ENCODE results near the gene MSI2. TPM values are rescaled to one million over a fixed set of nuclear protein-coding genes. Genes with fewer than 3 reads are reported as not detected.

MSI2 gene
- total RNA-seq, 6 experiments from 2014 or later = 12.0 to 22.6 (median 19.4) TPM

DNA sequence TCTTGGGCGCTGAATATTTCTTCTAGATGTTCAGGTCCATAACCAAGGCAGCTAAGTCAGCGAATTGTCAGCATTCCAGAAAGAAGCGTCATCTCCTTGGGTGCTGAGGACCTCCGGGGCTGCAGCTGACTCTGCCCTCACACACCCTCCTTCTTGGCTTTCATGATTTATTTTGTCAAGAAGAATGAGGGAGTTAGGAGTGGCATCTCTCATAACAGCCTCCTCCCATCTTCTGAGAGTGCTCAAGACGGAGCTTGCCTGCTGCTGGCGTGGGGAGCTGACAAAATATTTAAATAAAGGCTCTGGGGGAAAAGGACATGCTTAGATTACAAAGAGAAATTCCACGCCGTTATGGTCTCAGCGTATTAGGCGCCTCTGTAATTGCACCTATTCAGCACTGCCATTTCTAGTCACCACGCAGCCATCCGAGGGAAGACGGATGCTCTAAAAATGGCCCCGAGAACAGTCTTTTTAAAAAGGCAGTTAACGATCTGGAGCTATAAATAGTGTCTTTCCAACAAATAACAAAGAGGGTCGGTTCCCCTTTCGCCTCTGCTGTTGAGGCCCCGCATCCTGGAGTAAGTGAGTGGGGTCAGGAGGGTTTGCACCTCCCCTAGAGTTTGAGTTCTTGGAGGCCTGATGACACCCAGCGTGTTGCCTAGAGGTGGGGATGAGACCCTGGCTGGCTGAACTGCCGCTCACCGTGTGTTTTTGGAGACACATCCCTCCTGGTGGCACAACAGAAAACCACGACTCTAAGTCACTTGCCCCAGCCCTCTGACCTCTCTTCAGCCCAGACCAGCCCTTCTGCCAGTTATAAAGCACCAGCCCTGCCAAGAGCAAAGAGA lies 301.7 kb downstream of the MSI2 start:
- no peak overlapping the region for H3K4me3 ChIP-seq
- WGBS (ENCODE audit: insufficient coverage, low coverage, low lambda C conversion rate, missing lambda C conversion rate) = 67% methylated on average over 14 of the region's 22 CpGs
- H3K9me3 ChIP-seq = no peaks in the 10 kb centered on the region
- TF ChIP-seq POLR2A (IDR thresholded peaks at IDR 0.05) = no peak
- TF ChIP-seq, protein P1, sequence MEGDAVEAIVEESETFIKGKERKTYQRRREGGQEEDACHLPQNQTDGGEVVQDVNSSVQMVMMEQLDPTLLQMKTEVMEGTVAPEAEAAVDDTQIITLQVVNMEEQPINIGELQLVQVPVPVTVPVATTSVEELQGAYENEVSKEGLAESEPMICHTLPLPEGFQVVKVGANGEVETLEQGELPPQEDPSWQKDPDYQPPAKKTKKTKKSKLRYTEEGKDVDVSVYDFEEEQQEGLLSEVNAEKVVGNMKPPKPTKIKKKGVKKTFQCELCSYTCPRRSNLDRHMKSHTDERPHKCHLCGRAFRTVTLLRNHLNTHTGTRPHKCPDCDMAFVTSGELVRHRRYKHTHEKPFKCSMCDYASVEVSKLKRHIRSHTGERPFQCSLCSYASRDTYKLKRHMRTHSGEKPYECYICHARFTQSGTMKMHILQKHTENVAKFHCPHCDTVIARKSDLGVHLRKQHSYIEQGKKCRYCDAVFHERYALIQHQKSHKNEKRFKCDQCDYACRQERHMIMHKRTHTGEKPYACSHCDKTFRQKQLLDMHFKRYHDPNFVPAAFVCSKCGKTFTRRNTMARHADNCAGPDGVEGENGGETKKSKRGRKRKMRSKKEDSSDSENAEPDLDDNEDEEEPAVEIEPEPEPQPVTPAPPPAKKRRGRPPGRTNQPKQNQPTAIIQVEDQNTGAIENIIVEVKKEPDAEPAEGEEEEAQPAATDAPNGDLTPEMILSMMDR (IDR thresholded peaks at IDR 0.05) = no peak
- H3K27me3 ChIP-seq = no peaks in the 10 kb centered on the region
- ATAC-seq (no peak), DNase-seq (no peak)
- peaks cover 0 to 9% (median 0%) of the 10 kb centered on the region in 4 donors for H3K4me1 ChIP-seq
- no peaks in the 10 kb centered on the region for H3K36me3 ChIP-seq
- no peak overlapping the region for H3K27ac ChIP-seq
- intact Hi-C loops (cut with DNase I) = no loop called here

GRCh38 chr17:57559226-57559625 lies 302.9 kb downstream of the MSI2 start:
- intact Hi-C loops (cut with DNase I) = no loop called here
- Histone ChIP-seq H3K4me3 (no peak overlapping the region), H3K36me3 (no peaks in the 10 kb centered on the region), H3K27me3 (no peaks in the 10 kb centered on the region), H3K4me1 (peaks cover 0 to 9% (median 0%) of the 10 kb centered on the region in 4 donors), H3K27ac (no peak overlapping the region), H3K9me3 (no peaks in the 10 kb centered on the region)
- ATAC-seq (peak in 1 of 4 donors; percentile 12), DNase-seq (no peak)
- 83% methylated on average over 7 of the region's 7 CpGs for WGBS (ENCODE audit: insufficient coverage, low coverage, low lambda C conversion rate, missing lambda C conversion rate)
- TF ChIP-seq, protein P1 (IDR thresholded peaks at IDR 0.05) = no peak
- TF ChIP-seq POLR2A (IDR thresholded peaks at IDR 0.05) = no peak

GRCh38 chr17:57559634-57560318 lies 303.5 kb downstream of the MSI2 start:
- intact Hi-C loops (cut with DNase I) = no loop called here
- H3K9me3 ChIP-seq = no peaks in the 10 kb centered on the region
- peaks cover 0 to 9% (median 0%) of the 10 kb centered on the region in 4 donors for H3K4me1 ChIP-seq
- DNase-seq = no peak
- H3K36me3 ChIP-seq = no peaks in the 10 kb centered on the region
- no peak overlapping the region for H3K4me3 ChIP-seq
- 70% methylated on average over 6 of the region's 14 CpGs for WGBS (ENCODE audit: insufficient coverage, low coverage, low lambda C conversion rate, missing lambda C conversion rate)
- TF ChIP-seq, protein P1 (IDR thresholded peaks at IDR 0.05) = no peak
- no peak for TF ChIP-seq POLR2A (IDR thresholded peaks at IDR 0.05)
- ATAC-seq = no peak
- H3K27me3 ChIP-seq = no peaks in the 10 kb centered on the region
- H3K27ac ChIP-seq = no peak overlapping the region

DNA sequence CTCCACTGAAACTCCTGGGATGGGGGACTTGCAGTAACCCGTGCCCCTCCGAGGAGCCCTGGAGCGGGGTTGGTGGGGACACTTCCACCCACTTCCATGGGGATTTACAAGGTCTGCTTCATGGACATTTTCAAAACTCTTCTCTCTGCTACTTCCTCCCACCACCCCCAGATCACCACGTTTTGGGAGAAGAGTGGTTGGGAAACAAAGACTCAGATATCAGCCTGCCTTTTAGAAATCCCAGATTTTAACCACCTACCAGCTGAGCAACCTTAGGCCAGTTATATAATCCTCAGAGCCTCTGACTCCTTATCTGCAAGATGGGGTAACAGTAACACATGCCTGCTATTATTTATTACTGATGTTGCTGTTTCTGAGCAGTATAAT lies 304.0 kb downstream of the MSI2 start:
- Histone ChIP-seq H3K27me3 (no peaks in the 10 kb centered on the region), H3K9me3 (no peaks in the 10 kb centered on the region), H3K27ac (no peak overlapping the region), H3K4me1 (peaks cover 0 to 9% (median 0%) of the 10 kb centered on the region in 4 donors), H3K36me3 (no peaks in the 10 kb centered on the region), H3K4me3 (no peak overlapping the region)
- DNase-seq (no peak), ATAC-seq (no peak)
- 85% methylated on average over 4 of the region's 4 CpGs for WGBS (ENCODE audit: insufficient coverage, low coverage, low lambda C conversion rate, missing lambda C conversion rate)
- TF ChIP-seq, protein P1 (IDR thresholded peaks at IDR 0.05) = no peak
- no peak for TF ChIP-seq POLR2A (IDR thresholded peaks at IDR 0.05)
- intact Hi-C loops (cut with DNase I) = no loop called here

Measured in right lobe of liver (tissue), 6 donors.